Endothelial cell of umbilical vein (primary cell): Measurements from ENCODE around the gene TUBB3. TPM values are rescaled to one million over a fixed set of nuclear protein-coding genes. Genes with fewer than 3 reads are reported as not detected.

ENCODE experiments used
- BruUV-seq: library from RNA; stranded (reverse); fragments of 400-500 nt; replicated peaks from 2 replicates; lab custom pipeline; 2021; lab: Mats Ljungman, UMichigan
- CTCF ChIA-PET: fragments of 300-600, 350-600 bp; sonication (Branson Sonifier 250); formaldehyde crosslinking; loops from one replicate; lab custom pipeline; 2021; ENCODE audit warnings: antibody characterized with exemption, inconsistent platforms; lab: Charles Lee
- POLR2A ChIA-PET: fragments of 300-600, 350-600 bp; sonication (Branson Sonifier 250); formaldehyde crosslinking; loops from one replicate; lab custom pipeline; 2021; ENCODE audit warnings: antibody characterized with exemption, inconsistent platforms; lab: Charles Lee
- DNase-seq: peaks from one replicate; pipeline ENCODE4 v3.0.0-alpha.2; 2011; ENCODE audit warnings: low read depth, low spot score
- FAIRE-seq: peaks from 2 replicates; lab custom pipeline; 2011; peaks lifted over from hg19 to GRCh38; lab: Jason Lieb, UNC
- H2AFZ ChIP-seq: 2 replicates; pipeline ENCODE4 v1.6.0; 2012; ENCODE audit warnings: low read depth, low read length, control low read depth, inconsistent platforms
- H3K27ac ChIP-seq: 2 replicates; pipeline ENCODE4 v1.5.1; 2011; ENCODE audit warnings: low read depth, mild to moderate bottlenecking, control low read depth, low read length, moderate library complexity; ENCODE audit not compliant: insufficient read depth
- H3K27me3 ChIP-seq, 2 experiments: 2 replicates each; pipeline versions ENCODE4 v1.6.0 to v1.6.1; 2011; ENCODE audit warnings: low read length in 2 of 2, mixed read lengths in 1 of 2; ENCODE audit not compliant: control insufficient read depth in 2 of 2, insufficient read depth in 2 of 2
- H3K36me3 ChIP-seq, 2 experiments: 2 replicates in 1 of 2; 3 replicates in 1 of 2; pipeline ENCODE4 v1.5.1; 2011; ENCODE audit warnings: low read length in 2 of 2, mild to moderate bottlenecking in 1 of 2, moderate library complexity in 1 of 2; ENCODE audit not compliant: control insufficient read depth in 2 of 2, insufficient read depth in 2 of 2; ENCODE audit errors: extremely low read depth in 1 of 2
- H3K4me1 ChIP-seq: 3 replicates; pipeline ENCODE4 v1.5.1; 2011; ENCODE audit warnings: mild to moderate bottlenecking, low read length; ENCODE audit not compliant: control insufficient read depth, insufficient read depth; ENCODE audit errors: extremely low read depth
- H3K4me2 ChIP-seq: 2 replicates; pipeline ENCODE4 v1.6.1; 2011; ENCODE audit warnings: low read length, control low read depth, mixed read lengths; ENCODE audit not compliant: insufficient read depth
- H3K4me3 ChIP-seq, 3 experiments: fragments of 200-600 bp in 1 of 3; sonication (generic), shearing (Covaris generic) in 1 of 3; replicated peaks in 1 of 3; 2 replicates each; pipeline ENCODE4 v1.5.1; 2011 to 2016; ENCODE audit warnings: control low read depth in 3 of 3, low read length in 3 of 3, mild to moderate bottlenecking in 2 of 3, inconsistent platforms in 1 of 3, low read depth in 1 of 3, moderate library complexity in 1 of 3; ENCODE audit not compliant: insufficient read depth in 1 of 3
- H3K79me2 ChIP-seq: 2 replicates; pipeline ENCODE4 v1.6.0; 2012; ENCODE audit warnings: low read length, inconsistent platforms; ENCODE audit not compliant: control insufficient read depth, insufficient read depth
- H3K9ac ChIP-seq: replicated peaks from 2 replicates; pipeline ENCODE3; 2011; ENCODE audit warnings: low read length, control low read depth; ENCODE audit not compliant: insufficient read depth; ENCODE audit errors: extremely low read depth
- H3K9me1 ChIP-seq: replicated peaks from 3 replicates; pipeline ENCODE4 v1.6.0; 2011; ENCODE audit warnings: mild to moderate bottlenecking, low read length; ENCODE audit not compliant: control insufficient read depth, insufficient read depth; ENCODE audit errors: extremely low read depth
- H3K9me3 ChIP-seq: replicated peaks from 2 replicates; pipeline ENCODE4 v1.5.1; 2012; ENCODE audit warnings: low read length, inconsistent platforms; ENCODE audit not compliant: control insufficient read depth, insufficient read depth
- H4K20me1 ChIP-seq: replicated peaks from 2 replicates; pipeline ENCODE3; 2011; ENCODE audit warnings: mild to moderate bottlenecking, low read length; ENCODE audit not compliant: control insufficient read depth, insufficient read depth; ENCODE audit errors: extremely low read depth
- CTCF ChIP-seq, 2 donors: IDR thresholded peaks; 1 replicate in 1 of 2; 2 replicates in 1 of 2; pipeline ENCODE4 v1.5.1; 2011; ENCODE audit warnings: low read length in 2 of 2, mild to moderate bottlenecking in 2 of 2, moderate library complexity in 2 of 2, control low read depth in 1 of 2, inconsistent platforms in 1 of 2, low read depth in 1 of 2; ENCODE audit not compliant: insufficient read depth in 1 of 2; ENCODE audit errors: extremely low read depth in 1 of 2
- EZH2 ChIP-seq: IDR thresholded peaks from 2 replicates; pipeline ENCODE4 v1.6.1; 2012; ENCODE audit warnings: borderline replicate concordance, low read depth, mild to moderate bottlenecking, moderate library complexity, low read length, inconsistent platforms; ENCODE audit not compliant: severe bottlenecking
- FOS ChIP-seq: IDR thresholded peaks from 2 replicates; pipeline ENCODE4 v1.6.1; 2011; ENCODE audit warnings: mild to moderate bottlenecking, low read length, moderate library complexity, borderline replicate concordance; ENCODE audit not compliant: insufficient read depth
- GATA2 ChIP-seq: IDR thresholded peaks from 2 replicates; pipeline ENCODE4 v1.7.0; 2011; ENCODE audit warnings: low read depth, mild to moderate bottlenecking, moderate library complexity, mixed read lengths, low read length; ENCODE audit not compliant: insufficient read length, insufficient read depth
- JUN ChIP-seq: IDR thresholded peaks from 2 replicates; pipeline ENCODE4 v1.6.1; 2011; ENCODE audit warnings: borderline replicate concordance, low read depth; ENCODE audit not compliant: insufficient read length, insufficient read depth
- MAX ChIP-seq: IDR thresholded peaks from 2 replicates; pipeline ENCODE4 v1.6.1; 2011; ENCODE audit not compliant: insufficient read depth, insufficient read length
- MYC ChIP-seq: IDR thresholded peaks from one replicate; pipeline ENCODE4 v1.6.1; 2011; ENCODE audit warnings: mild to moderate bottlenecking, low read depth, low read length
- POLR2A ChIP-seq: IDR thresholded peaks from 2 replicates; pipeline ENCODE4 v1.6.1; 2012; ENCODE audit warnings: low read depth, mild to moderate bottlenecking, control low read depth, low read length
- POLR2AphosphoS5 ChIP-seq: IDR thresholded peaks from 2 replicates; pipeline ENCODE4 v1.6.1; 2012; ENCODE audit warnings: low read depth, mild to moderate bottlenecking, control low read depth, low read length, moderate library complexity; ENCODE audit not compliant: insufficient read depth
- dilution Hi-C: fragments of 300-500 bp; cut with MboI; formaldehyde crosslinking; loops from one replicate; pipeline ENCODE4 v1.15.0; 2019; ENCODE audit warnings: low sequenced_read_pairs; ENCODE audit not compliant: extremely low pct_ligation_motif_present
- intact Hi-C: fragments of 100-400 bp; cut with micrococcal nuclease; formaldehyde crosslinking; loops from one replicate; pipeline ENCODE4 v1.10.0; 2022
- polyA plus RNA-seq, 4 experiments: library from polyadenylated mRNA; depleted of rRNA in 3 of 4; stranded (reverse) in 3 of 4; unstranded in 1 of 4; fragments of >200 nt; gene quantifications; 2 replicates each; pipeline versions ENCODE4 v1.2.1 to v1.2.3, GENCODE V29; 2011 to 2012; ENCODE audit warnings: missing spikeins in 1 of 4
- total RNA-seq: library from RNA; stranded (reverse); gene quantifications from 2 replicates; pipeline ENCODE4 v1.2.3, GENCODE V29; 2021

The TUBB3 gene
- total and polyA plus RNA-seq, 2 donors (not counting 3 experiments of a cell fraction or from before 2014, with no cell fraction given), result 170 to 215 TPM

GRCh38 chr16:89958596-89958995 is 35.5 kb downstream of the TUBB3 start:
- Histone ChIP-seq H3K9ac (no peak overlapping the region), H3K27ac (no peak overlapping the region), H3K4me2 (no peak overlapping the region), H3K9me1 (no peaks in the 10 kb centered on the region), H3K27me3 (no peaks in the 10 kb centered on the region), H4K20me1 (no peaks in the 10 kb centered on the region), H3K79me2 (no peaks in the 10 kb centered on the region), H2AFZ (no peak overlapping the region), H3K4me1 (no peaks in the 10 kb centered on the region), H3K9me3 (no peaks in the 10 kb centered on the region), H3K4me3 (no peak overlapping the region), H3K36me3 (peaks cover 3 to 31% of the 10 kb centered on the region in 2 experiments)
- intact Hi-C loops (no loop called here), dilution Hi-C loops (no loop called here)
- BruUV-seq, result no TSS peak
- POLR2A ChIA-PET, result no interaction called here
- CTCF ChIA-PET, result no interaction called here
- TF ChIP-seq CTCF (IDR thresholded peaks at IDR 0.05; ENCODE audit: extremely low read depth in 1 of 2, insufficient read depth in 1 of 2, low read depth in 1 of 2, low read length in 2 of 2) (no peak), POLR2AphosphoS5 (no peak), GATA2 (no peak), MYC (no peak), EZH2 (no peak), FOS (no peak), JUN (no peak), POLR2A (no peak), MAX (no peak)
- FAIRE-seq, result no peak
- DNase-seq, result no peak
